Measurements from ENCODE around the gene STAP2.

The STAP2 gene

GRCh38 chr19:4300589-4300988, 38.0 kb downstream of the STAP2 start:
- DNase-seq (ENCODE audit: low read depth in 1 of 2, low spot score in 1 of 2) = no peak
- TF ChIP-seq, protein P1, sequence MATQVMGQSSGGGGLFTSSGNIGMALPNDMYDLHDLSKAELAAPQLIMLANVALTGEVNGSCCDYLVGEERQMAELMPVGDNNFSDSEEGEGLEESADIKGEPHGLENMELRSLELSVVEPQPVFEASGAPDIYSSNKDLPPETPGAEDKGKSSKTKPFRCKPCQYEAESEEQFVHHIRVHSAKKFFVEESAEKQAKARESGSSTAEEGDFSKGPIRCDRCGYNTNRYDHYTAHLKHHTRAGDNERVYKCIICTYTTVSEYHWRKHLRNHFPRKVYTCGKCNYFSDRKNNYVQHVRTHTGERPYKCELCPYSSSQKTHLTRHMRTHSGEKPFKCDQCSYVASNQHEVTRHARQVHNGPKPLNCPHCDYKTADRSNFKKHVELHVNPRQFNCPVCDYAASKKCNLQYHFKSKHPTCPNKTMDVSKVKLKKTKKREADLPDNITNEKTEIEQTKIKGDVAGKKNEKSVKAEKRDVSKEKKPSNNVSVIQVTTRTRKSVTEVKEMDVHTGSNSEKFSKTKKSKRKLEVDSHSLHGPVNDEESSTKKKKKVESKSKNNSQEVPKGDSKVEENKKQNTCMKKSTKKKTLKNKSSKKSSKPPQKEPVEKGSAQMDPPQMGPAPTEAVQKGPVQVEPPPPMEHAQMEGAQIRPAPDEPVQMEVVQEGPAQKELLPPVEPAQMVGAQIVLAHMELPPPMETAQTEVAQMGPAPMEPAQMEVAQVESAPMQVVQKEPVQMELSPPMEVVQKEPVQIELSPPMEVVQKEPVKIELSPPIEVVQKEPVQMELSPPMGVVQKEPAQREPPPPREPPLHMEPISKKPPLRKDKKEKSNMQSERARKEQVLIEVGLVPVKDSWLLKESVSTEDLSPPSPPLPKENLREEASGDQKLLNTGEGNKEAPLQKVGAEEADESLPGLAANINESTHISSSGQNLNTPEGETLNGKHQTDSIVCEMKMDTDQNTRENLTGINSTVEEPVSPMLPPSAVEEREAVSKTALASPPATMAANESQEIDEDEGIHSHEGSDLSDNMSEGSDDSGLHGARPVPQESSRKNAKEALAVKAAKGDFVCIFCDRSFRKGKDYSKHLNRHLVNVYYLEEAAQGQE (IDR thresholded peaks at IDR 0.05; ENCODE audit: insufficient replicate concordance, low read depth) = no peak
- H3K27ac ChIP-seq (replicated peaks) = no peak overlapping the region

GRCh38 chr19:4298810-4299550, 39.6 kb downstream of the STAP2 start:
- H3K4me3 ChIP-seq (replicated peaks; ENCODE audit: insufficient read depth, low read length) = no peak overlapping the region
- DNase-seq (ENCODE audit: low read depth in 1 of 2, low spot score in 1 of 2) = no peak
- H3K27ac ChIP-seq (replicated peaks) = no peak overlapping the region
- TF ChIP-seq SPI1 (IDR thresholded peaks at IDR 0.05; ENCODE audit: borderline replicate concordance, low read depth) (no peak), POLR2AphosphoS5 (IDR thresholded peaks at IDR 0.05; ENCODE audit: low read depth) (no peak), GABPA (IDR thresholded peaks at IDR 0.05; ENCODE audit: low read depth) (no peak)
- TF ChIP-seq, protein P1 (IDR thresholded peaks at IDR 0.05; ENCODE audit: insufficient replicate concordance, low read depth) = no peak
- TF ChIP-seq, protein P2, sequence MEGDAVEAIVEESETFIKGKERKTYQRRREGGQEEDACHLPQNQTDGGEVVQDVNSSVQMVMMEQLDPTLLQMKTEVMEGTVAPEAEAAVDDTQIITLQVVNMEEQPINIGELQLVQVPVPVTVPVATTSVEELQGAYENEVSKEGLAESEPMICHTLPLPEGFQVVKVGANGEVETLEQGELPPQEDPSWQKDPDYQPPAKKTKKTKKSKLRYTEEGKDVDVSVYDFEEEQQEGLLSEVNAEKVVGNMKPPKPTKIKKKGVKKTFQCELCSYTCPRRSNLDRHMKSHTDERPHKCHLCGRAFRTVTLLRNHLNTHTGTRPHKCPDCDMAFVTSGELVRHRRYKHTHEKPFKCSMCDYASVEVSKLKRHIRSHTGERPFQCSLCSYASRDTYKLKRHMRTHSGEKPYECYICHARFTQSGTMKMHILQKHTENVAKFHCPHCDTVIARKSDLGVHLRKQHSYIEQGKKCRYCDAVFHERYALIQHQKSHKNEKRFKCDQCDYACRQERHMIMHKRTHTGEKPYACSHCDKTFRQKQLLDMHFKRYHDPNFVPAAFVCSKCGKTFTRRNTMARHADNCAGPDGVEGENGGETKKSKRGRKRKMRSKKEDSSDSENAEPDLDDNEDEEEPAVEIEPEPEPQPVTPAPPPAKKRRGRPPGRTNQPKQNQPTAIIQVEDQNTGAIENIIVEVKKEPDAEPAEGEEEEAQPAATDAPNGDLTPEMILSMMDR (IDR thresholded peaks at IDR 0.05; ENCODE audit: insufficient read depth, low read length) = no peak
- peaks cover under 1% of the 10 kb centered on the region for H3K27me3 ChIP-seq (ENCODE audit: insufficient read depth, poor library complexity, severe bottlenecking)

More at GRCh38 chr19:4300589-4300988, 38.0 kb downstream of the STAP2 start:
- H3K4me3 ChIP-seq (replicated peaks; ENCODE audit: insufficient read depth, low read length) = no peak overlapping the region
- H3K27me3 ChIP-seq (ENCODE audit: insufficient read depth, poor library complexity, severe bottlenecking) = peaks cover 9% of the 10 kb centered on the region

GRCh38 chr19:4297901-4298809, 40.5 kb downstream of the STAP2 start:
- TF ChIP-seq POLR2AphosphoS5 (IDR thresholded peaks at IDR 0.05; ENCODE audit: low read depth) = no peak
- no peak for TF ChIP-seq GABPA (IDR thresholded peaks at IDR 0.05; ENCODE audit: low read depth)
- TF ChIP-seq, protein P2 (IDR thresholded peaks at IDR 0.05; ENCODE audit: insufficient read depth, low read length) = no peak
- TF ChIP-seq, protein P1 (IDR thresholded peaks at IDR 0.05; ENCODE audit: insufficient replicate concordance, low read depth) = no peak
- no peak for TF ChIP-seq SPI1 (IDR thresholded peaks at IDR 0.05; ENCODE audit: borderline replicate concordance, low read depth)
- H3K27ac ChIP-seq (replicated peaks) = no peak overlapping the region
- H3K27me3 ChIP-seq (ENCODE audit: insufficient read depth, poor library complexity, severe bottlenecking) = no peaks in the 10 kb centered on the region
- DNase-seq (ENCODE audit: low read depth in 1 of 2, low spot score in 1 of 2) = no peak
- no peak overlapping the region for H3K4me3 ChIP-seq (replicated peaks; ENCODE audit: insufficient read depth, low read length)

Measured in HL-60 (cell line).